Bronchial epithelial cell (primary cell): Measurements from ENCODE around the gene GSTO1. TPM values are rescaled to one million over a fixed set of nuclear protein-coding genes. Genes with fewer than 3 reads are reported as not detected.
A peak's percentile ranks its signal among the peaks of the same experiment; 100 is the strongest.

Experiments
- DNase-seq: peaks from one replicate; pipeline ENCODE4 v3.0.0-alpha.2; 2010; ENCODE audit warnings: low read depth
- FAIRE-seq: peaks from 2 replicates; lab custom pipeline; 2011; peaks lifted over from hg19 to GRCh38; lab: Jason Lieb, UNC
- H3K27me3 ChIP-seq: 2 replicates; pipeline ENCODE4 v1.5.1; 2011; ENCODE audit warnings: low read length; ENCODE audit not compliant: control insufficient read depth, insufficient read depth
- H3K36me3 ChIP-seq: 2 replicates; pipeline ENCODE4 v1.5.1; 2011; ENCODE audit warnings: low read length; ENCODE audit not compliant: control insufficient read depth, insufficient read depth
- H3K4me3 ChIP-seq: 2 replicates; pipeline ENCODE4 v1.5.1; 2011; ENCODE audit warnings: mild to moderate bottlenecking, low read depth, low read length, control low read depth
- CTCF ChIP-seq: IDR thresholded peaks from 2 replicates; pipeline ENCODE4 v1.5.1; 2011; ENCODE audit warnings: mild to moderate bottlenecking, moderate library complexity, low read length, control low read depth, inconsistent platforms; ENCODE audit not compliant: insufficient read depth, severe bottlenecking
- total RNA-seq: library from RNA; depleted of rRNA; stranded (reverse); fragments of >200 nt; gene quantifications from 2 replicates; pipeline ENCODE4 v1.2.1, GENCODE V29; 2014

The GSTO1 gene
- total RNA-seq, result 75.8 and 158 TPM in 2 replicates

DNA sequence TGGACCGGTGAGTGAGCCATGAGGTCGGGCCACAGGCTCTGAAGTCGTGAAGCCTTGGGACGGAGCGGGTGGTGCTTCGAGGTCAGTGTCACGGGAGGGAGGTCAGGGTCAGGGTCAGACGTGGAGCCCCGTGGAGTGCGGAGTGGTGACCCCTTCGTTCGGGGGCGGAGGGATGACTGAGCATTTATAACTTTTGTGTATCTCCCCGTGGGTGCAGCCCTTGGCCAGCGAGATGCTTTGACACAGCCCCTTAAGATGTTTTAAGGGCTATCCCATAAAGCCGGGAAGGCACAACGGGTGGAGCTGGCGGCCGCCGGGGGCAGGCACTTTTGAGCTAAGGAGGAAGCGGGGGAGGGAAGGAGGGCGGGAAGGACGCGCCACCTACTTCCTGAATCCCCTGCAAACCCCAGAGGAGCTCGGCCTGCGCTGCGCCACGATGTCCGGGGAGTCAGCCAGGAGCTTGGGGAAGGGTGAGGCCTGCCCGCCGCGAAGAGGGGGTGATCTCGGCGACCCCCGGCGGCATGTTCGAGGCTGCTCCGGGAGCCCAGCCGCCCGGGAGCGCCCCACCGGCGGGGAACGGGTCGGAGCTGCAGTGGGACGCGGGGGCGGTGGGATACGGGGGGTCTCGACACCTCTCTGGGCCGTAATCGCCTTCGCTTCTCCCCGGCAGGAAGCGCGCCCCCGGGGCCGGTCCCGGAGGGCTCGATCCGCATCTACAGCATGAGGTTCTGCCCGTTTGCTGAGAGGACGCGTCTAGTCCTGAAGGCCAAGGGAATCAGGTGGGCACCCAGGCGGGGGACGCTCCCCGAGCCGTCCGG, at the start of gene GSTO1:
GSTO1 (plus strand) TSS at position 400 of the 818 bp plus-strand sequence; CDS start at position 437, 37 bp downstream.
- no peak for FAIRE-seq

DNA sequence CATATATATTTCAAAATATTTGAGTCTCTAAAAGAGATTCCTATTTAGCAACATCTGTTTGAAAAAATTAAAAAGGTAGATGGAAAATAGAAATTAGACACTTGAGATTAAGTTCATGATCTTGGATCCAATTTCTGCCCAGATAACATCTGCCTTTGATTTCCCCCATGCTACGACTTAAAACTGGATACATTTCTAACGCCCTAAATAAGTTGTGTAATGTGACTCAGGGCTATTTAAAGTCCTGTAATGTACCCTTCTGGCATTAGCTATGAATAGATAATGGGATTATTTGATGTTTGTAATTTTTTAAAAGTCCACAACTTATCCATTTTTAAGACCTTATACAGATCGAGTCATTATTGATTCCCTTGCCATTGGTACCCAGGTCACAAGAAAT, 46.0 kb upstream of the GSTO1 start:
- FAIRE-seq, result no peak
- no peaks in the 10 kb centered on the region for H3K36me3 ChIP-seq
- no peak for TF ChIP-seq CTCF

More for the DNA sequence above, at the start of gene GSTO1:
- Histone ChIP-seq H3K27me3 (no peaks in the 10 kb centered on the region), H3K4me3 (peak within 1 kb of the TSS; percentile 87), H3K36me3 (peaks cover 3% of the 10 kb centered on the region)
- TF ChIP-seq CTCF, result no peak
- DNase-seq, result peak; percentile 59

GRCh38 chr10:104209575-104210198, 45.0 kb upstream of the GSTO1 start:
- Histone ChIP-seq H3K4me3 (no peak overlapping the region), H3K27me3 (no peaks in the 10 kb centered on the region), H3K36me3 (no peaks in the 10 kb centered on the region)
- FAIRE-seq (no peak), DNase-seq (peak; percentile 43)
- TF ChIP-seq CTCF, result peak; percentile 57

More for the DNA sequence above, 46.0 kb upstream of the GSTO1 start:
- Histone ChIP-seq H3K27me3 (no peaks in the 10 kb centered on the region), H3K4me3 (no peak overlapping the region)
- DNase-seq, result no peak

GRCh38 chr10:104216631-104217030, 38.1 kb upstream of the GSTO1 start:
- no peak for DNase-seq
- H3K36me3 ChIP-seq, result no peaks in the 10 kb centered on the region
- H3K27me3 ChIP-seq, result peaks cover 2% of the 10 kb centered on the region
- peak; percentile 18 for FAIRE-seq
- TF ChIP-seq CTCF, result no peak
- no peak overlapping the region for H3K4me3 ChIP-seq

DNA sequence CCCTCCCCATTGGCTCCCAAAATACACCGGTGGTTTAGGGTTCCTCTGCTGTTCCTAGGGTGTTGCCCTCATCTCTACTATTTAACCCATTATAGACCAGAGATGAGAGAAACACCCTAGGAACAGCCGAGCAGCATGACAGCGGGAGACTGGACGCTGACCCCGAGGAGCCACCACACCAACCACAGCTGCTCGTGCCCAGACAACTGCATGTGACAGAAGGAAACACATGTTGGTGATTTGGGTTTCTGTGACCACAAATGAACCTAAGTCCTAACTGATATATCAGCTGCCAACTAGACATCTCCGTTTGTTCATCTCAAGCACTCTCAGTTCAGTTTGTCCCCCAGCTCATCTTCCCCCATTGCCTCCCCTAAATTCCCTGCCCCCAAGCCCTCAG, 35.9 kb upstream of the GSTO1 start:
- TF ChIP-seq CTCF, result no peak
- H3K27me3 ChIP-seq, result peaks cover 2% of the 10 kb centered on the region

More for the DNA sequence above, 35.9 kb upstream of the GSTO1 start:
- no peak for DNase-seq
- no peak for FAIRE-seq
- H3K4me3 ChIP-seq, result no peak overlapping the region
- no peaks in the 10 kb centered on the region for H3K36me3 ChIP-seq
